Measurements from ENCODE around the gene MAPK13. TPM values are rescaled to one million over a fixed set of nuclear protein-coding genes. Genes with fewer than 3 reads are reported as not detected.

MAPK13 gene
- total and polyA plus RNA-seq, 2 donors (not counting 1 experiment from before 2014, with no cell fraction given): 20.6 to 34.8 TPM

DNA sequence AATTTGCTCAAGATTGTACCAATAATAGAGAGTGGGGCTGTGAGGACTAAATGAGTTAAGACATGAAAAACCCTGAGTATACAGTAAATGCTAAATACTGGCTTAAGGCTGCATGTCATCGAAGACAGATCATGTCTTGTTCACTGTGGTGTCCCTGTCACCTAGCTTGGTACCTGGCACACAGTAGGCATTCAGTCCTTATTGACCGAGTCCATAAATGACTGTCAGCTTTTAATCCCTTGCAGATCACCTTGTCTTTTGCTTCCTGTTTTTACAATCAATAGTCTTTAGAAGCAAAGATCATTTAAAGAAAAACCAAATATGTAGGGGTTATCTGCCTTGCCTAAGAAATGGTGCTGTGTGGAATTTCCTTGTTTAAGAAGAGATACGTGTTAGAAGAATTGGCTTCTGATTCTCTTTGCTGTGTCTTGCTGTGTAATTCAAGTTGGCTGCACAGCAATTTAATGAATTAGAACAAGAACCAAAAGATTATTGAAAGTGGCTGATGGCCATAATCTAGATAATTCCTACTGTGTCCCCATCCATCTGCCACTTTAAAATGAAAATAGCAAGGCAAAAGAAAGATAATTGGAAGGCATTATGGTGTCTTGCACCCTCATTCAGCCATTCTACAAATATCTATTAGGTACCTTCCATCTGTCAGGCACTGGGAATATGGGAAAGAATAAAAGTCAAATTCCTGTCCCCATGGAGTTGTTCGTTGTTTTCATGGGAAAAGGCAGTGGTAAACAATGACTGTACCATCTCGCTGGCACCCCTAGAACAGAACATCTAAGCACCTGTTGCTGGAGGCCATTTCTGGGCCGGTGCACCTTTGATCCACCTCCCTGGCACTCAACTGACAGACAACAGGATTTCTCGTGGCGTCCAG lies 12.4 kb upstream of the MAPK13 start:
- H2AFZ ChIP-seq (ENCODE audit: insufficient read depth, low read depth, low read length, poor library complexity, severe bottlenecking): no peak overlapping the region
- H3K79me2 ChIP-seq (ENCODE audit: control insufficient read depth, insufficient read depth, low read length): peaks cover 29% of the 10 kb centered on the region
- intact Hi-C loops (cut with micrococcal nuclease): no loop called here
- no peaks in the 10 kb centered on the region for H3K9me3 ChIP-seq (ENCODE audit: control extremely low read depth in 1 of 3, control insufficient read depth in 2 of 3, insufficient read depth in 1 of 3, low read length in 2 of 3)
- peak overlapping the region; percentile 58 for H3K4me3 Mint-ChIP-seq
- DNase-seq (no peak), ATAC-seq (ENCODE audit: low read depth) (no peak)
- peak overlapping the region; percentile 97 for H3K27ac Mint-ChIP-seq
- H3K4me2 ChIP-seq (replicated peaks; ENCODE audit: low read depth, low read length, poor library complexity, severe bottlenecking): peak overlapping the region; percentile 77
- H3K9ac ChIP-seq (ENCODE audit: low read length): peak overlapping the region; percentile 4
- 100% methylated on average over 3 of the region's 8 CpGs for WGBS (ENCODE audit: insufficient coverage)
- no peaks in the 10 kb centered on the region for H3K36me3 ChIP-seq (replicated peaks in 1 of 2; ENCODE audit: control extremely low read depth in 1 of 2, control insufficient read depth in 1 of 2, extremely low read depth in 1 of 2, insufficient read depth in 2 of 2, low read length in 1 of 2)
- H4K20me1 ChIP-seq (ENCODE audit: control insufficient read depth, insufficient read depth, low read length, poor library complexity, severe bottlenecking): no peaks in the 10 kb centered on the region
- ChIA-PET CTCF (interaction anchor here (2.7 kb wide), 1 partner anchor 22 kb away, joined by 13 read pairs; no protein-coding TSS in a partner anchor), POLR2A (no interaction called here)
- H3K27ac ChIP-seq (ENCODE audit: low read length in 2 of 2): peak overlapping the region; percentile 95 to 96
- H3K27me3 ChIP-seq (replicated peaks in 1 of 4; ENCODE audit: control extremely low read depth in 1 of 4, control insufficient read depth in 3 of 4, insufficient read depth in 4 of 4, low read length in 3 of 4): no peaks in the 10 kb centered on the region
- H3K27me3 Mint-ChIP-seq: no peaks in the 10 kb centered on the region
- peak overlapping the region in 1 of 5 experiments; percentile 4 for H3K4me3 ChIP-seq (ENCODE audit: control extremely low read depth in 1 of 5, extremely low read depth in 1 of 5, insufficient read depth in 1 of 5, low read depth in 2 of 5, low read length in 4 of 5)
- H3K9me3 Mint-ChIP-seq (ENCODE audit: insufficient read depth): no peaks in the 10 kb centered on the region
- peaks cover 99 to 100% of the 10 kb centered on the region in 2 donors for H3K4me1 ChIP-seq (ENCODE audit: control insufficient read depth in 2 of 2, insufficient read depth in 2 of 2, low read length in 2 of 2)
- peaks cover 92% of the 10 kb centered on the region for H3K4me1 Mint-ChIP-seq
- TF ChIP-seq, protein P1, sequence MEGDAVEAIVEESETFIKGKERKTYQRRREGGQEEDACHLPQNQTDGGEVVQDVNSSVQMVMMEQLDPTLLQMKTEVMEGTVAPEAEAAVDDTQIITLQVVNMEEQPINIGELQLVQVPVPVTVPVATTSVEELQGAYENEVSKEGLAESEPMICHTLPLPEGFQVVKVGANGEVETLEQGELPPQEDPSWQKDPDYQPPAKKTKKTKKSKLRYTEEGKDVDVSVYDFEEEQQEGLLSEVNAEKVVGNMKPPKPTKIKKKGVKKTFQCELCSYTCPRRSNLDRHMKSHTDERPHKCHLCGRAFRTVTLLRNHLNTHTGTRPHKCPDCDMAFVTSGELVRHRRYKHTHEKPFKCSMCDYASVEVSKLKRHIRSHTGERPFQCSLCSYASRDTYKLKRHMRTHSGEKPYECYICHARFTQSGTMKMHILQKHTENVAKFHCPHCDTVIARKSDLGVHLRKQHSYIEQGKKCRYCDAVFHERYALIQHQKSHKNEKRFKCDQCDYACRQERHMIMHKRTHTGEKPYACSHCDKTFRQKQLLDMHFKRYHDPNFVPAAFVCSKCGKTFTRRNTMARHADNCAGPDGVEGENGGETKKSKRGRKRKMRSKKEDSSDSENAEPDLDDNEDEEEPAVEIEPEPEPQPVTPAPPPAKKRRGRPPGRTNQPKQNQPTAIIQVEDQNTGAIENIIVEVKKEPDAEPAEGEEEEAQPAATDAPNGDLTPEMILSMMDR (IDR thresholded peaks at IDR 0.05): no peak
- TF ChIP-seq EZH2 (IDR thresholded peaks at IDR 0.05; ENCODE audit: borderline replicate concordance, insufficient read depth, low read depth, low read length, poor library complexity, severe bottlenecking): no peak
